Measurements from ENCODE around the gene INTS7.

INTS7 gene

DNA sequence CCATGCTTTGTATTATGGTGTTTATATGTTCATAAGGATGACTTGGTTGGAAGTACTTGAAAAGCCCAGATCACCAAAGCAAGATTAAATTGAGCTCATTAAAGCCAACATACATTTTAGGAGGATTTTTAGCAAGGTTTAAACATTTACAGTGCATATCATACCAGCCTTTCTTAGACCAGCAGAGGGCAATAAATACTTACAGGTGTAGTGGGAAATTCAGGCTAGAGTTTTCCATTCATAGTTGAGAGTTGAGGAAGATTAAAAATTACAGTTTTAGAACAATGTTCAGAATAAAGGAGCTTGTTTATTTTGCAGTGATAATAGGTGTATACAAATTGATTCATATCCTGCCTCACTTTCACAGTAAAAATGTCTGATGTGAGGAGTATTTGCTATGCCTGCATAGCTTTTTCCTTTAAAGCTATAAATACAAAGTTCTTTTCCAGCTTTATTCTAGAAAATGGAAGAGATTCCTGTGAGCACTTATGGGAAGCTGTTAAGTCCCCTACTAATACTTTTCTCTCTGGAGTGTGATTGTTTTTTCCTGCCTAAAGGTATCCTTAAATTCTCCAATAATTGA is 35.5 kb upstream of the INTS7 start:
- no peaks in the 10 kb centered on the region for H3K9me3 ChIP-seq (ENCODE audit: insufficient read depth, low read length)
- TF ChIP-seq, protein P1, sequence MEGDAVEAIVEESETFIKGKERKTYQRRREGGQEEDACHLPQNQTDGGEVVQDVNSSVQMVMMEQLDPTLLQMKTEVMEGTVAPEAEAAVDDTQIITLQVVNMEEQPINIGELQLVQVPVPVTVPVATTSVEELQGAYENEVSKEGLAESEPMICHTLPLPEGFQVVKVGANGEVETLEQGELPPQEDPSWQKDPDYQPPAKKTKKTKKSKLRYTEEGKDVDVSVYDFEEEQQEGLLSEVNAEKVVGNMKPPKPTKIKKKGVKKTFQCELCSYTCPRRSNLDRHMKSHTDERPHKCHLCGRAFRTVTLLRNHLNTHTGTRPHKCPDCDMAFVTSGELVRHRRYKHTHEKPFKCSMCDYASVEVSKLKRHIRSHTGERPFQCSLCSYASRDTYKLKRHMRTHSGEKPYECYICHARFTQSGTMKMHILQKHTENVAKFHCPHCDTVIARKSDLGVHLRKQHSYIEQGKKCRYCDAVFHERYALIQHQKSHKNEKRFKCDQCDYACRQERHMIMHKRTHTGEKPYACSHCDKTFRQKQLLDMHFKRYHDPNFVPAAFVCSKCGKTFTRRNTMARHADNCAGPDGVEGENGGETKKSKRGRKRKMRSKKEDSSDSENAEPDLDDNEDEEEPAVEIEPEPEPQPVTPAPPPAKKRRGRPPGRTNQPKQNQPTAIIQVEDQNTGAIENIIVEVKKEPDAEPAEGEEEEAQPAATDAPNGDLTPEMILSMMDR (IDR thresholded peaks at IDR 0.05; ENCODE audit: low read depth, low read length): peak; percentile 67
- TF ChIP-seq EZH2phosphoT487 (IDR thresholded peaks at IDR 0.05; ENCODE audit: low read depth): no peak
- H3K36me3 ChIP-seq (replicated peaks; ENCODE audit: low read depth, low read length): peaks cover 74% of the 10 kb centered on the region
- H3K4me1 ChIP-seq (ENCODE audit: low read length): no peaks in the 10 kb centered on the region
- H2AFZ ChIP-seq (ENCODE audit: low read depth, low read length): no peak overlapping the region
- no peak overlapping the region for H3K9ac ChIP-seq (ENCODE audit: low read length)
- H3K27ac ChIP-seq (ENCODE audit: low read length): no peak overlapping the region
- no peaks in the 10 kb centered on the region for H3K79me2 ChIP-seq (ENCODE audit: low read length)
- no peak overlapping the region for H3K4me3 ChIP-seq (ENCODE audit: low read length)
- H3K27me3 ChIP-seq (ENCODE audit: low read depth, low read length): no peaks in the 10 kb centered on the region
- no peaks in the 10 kb centered on the region for H4K20me1 ChIP-seq (ENCODE audit: insufficient read depth, low read length)
- H3K4me2 ChIP-seq (ENCODE audit: low read length): no peak overlapping the region

DNA sequence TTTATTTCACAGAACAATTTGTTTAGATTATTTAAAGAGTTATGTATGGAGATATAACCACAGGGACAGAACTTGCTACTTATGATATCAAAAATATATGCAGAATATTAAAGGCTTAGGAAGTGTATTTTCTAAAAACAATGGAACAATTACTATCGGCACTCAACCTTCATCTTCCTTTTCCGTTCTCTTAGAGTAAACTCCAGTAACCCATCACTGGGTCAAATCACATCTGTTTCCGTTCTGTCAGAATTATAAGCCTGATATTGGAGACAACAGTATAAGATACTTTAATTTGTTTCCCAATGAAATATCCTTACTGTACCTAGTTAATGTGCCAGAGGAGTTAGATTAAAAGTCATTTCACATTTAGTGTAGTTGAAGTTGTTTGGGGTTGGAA is 32.4 kb upstream of the INTS7 start:
- Histone ChIP-seq H3K27ac (ENCODE audit: low read length) (no peak overlapping the region), H3K9me3 (ENCODE audit: insufficient read depth, low read length) (no peaks in the 10 kb centered on the region), H3K4me1 (ENCODE audit: low read length) (no peaks in the 10 kb centered on the region), H3K9ac (ENCODE audit: low read length) (no peak overlapping the region), H4K20me1 (ENCODE audit: insufficient read depth, low read length) (no peaks in the 10 kb centered on the region), H3K4me2 (ENCODE audit: low read length) (no peak overlapping the region), H3K36me3 (replicated peaks; ENCODE audit: low read depth, low read length) (peaks cover 70% of the 10 kb centered on the region), H3K27me3 (ENCODE audit: low read depth, low read length) (no peaks in the 10 kb centered on the region), H3K4me3 (ENCODE audit: low read length) (no peak overlapping the region), H2AFZ (ENCODE audit: low read depth, low read length) (no peak overlapping the region), H3K79me2 (ENCODE audit: low read length) (no peaks in the 10 kb centered on the region)
- no peak for TF ChIP-seq EZH2phosphoT487 (IDR thresholded peaks at IDR 0.05; ENCODE audit: low read depth)
- TF ChIP-seq, protein P1 (IDR thresholded peaks at IDR 0.05; ENCODE audit: low read depth, low read length): no peak

DNA sequence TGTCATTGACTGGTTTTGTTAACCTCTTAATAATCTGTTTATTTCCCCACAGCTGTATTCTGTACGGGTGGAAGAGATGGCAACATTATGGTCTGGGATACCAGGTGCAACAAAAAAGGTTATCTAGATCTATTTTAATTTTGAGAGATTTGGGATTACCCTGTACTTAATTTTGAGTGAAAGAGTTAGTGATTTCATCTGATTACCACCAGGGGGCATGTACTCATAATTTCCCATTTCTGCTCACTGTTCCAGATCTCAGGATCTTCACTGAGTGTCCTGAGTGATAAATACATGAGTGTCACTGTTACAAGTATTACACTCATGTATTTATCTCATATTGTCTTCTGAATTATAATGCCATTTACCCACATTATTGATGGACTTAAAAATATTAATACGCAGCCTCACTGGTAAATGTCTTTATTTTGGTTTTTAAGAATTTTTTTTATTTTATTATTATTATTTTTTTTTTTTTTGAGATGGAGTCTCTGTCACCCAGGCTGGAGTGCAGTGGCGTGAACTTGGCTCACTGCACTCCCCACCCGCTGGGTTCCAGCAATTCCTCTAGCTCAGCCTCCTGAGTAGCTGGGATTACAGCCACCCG is 27.6 kb upstream of the INTS7 start:
- TF ChIP-seq, protein P1 (IDR thresholded peaks at IDR 0.05; ENCODE audit: low read depth, low read length): peak; percentile 81
- no peak for TF ChIP-seq EZH2phosphoT487 (IDR thresholded peaks at IDR 0.05; ENCODE audit: low read depth)
- no peaks in the 10 kb centered on the region for H3K4me1 ChIP-seq (ENCODE audit: low read length)
- H3K9ac ChIP-seq (ENCODE audit: low read length): no peak overlapping the region
- H3K9me3 ChIP-seq (ENCODE audit: insufficient read depth, low read length): no peaks in the 10 kb centered on the region
- no peaks in the 10 kb centered on the region for H3K27me3 ChIP-seq (ENCODE audit: low read depth, low read length)
- no peaks in the 10 kb centered on the region for H3K79me2 ChIP-seq (ENCODE audit: low read length)
- no peak overlapping the region for H3K27ac ChIP-seq (ENCODE audit: low read length)
- peaks cover 31% of the 10 kb centered on the region for H3K36me3 ChIP-seq (replicated peaks; ENCODE audit: low read depth, low read length)
- H2AFZ ChIP-seq (ENCODE audit: low read depth, low read length): no peak overlapping the region
- no peak overlapping the region for H3K4me2 ChIP-seq (ENCODE audit: low read length)
- H3K4me3 ChIP-seq (ENCODE audit: low read length): no peak overlapping the region
- H4K20me1 ChIP-seq (ENCODE audit: insufficient read depth, low read length): no peaks in the 10 kb centered on the region; the same call in 1 of the 2 replicates

DNA sequence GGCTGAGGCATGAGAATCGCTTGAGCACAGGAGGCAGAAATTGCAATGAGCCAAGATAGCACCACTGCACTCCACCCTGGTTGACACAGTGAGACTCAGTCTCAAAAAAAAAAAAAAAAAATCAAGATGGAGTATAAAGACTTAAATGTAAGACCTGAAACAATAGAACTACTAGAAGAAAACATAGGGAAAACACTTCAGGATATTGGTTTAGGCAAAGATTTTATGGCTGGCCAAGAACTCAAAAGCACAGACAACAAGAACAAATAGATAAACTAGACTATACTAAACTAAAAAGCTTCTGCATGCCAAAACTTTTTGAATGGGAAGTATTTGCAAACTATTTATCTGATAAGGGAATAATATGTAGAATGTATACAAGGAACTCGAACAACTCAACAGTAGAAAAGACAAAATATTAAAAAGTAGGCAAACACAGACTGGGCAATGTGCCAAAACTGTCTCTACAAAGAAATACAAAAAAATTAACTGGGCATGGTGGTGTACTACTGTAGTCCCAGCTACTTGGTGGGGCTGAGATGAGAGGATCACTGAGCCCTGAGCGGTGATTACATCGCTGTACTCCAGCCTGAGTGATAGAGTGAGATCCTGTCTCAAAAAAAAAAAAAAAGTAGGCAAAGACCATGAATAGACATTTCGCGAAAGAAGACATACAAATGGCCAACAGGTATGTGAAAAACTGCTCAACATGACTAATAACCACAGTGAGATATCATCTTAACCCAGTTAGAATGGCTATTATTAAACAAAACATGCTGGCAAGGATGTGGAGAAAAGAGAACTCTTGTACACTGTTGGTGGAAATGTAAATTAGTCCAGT is 25.5 kb upstream of the INTS7 start:
- H3K9ac ChIP-seq (ENCODE audit: low read length): no peak overlapping the region
- no peaks in the 10 kb centered on the region; the same call in 1 of the 2 replicates for H4K20me1 ChIP-seq (ENCODE audit: insufficient read depth, low read length)
- peaks cover 5% of the 10 kb centered on the region; the same call in 1 of the 2 replicates for H3K9me3 ChIP-seq (ENCODE audit: insufficient read depth, low read length)
- no peaks in the 10 kb centered on the region for H3K4me1 ChIP-seq (ENCODE audit: low read length)
- H2AFZ ChIP-seq (ENCODE audit: low read depth, low read length): no peak overlapping the region
- TF ChIP-seq EZH2phosphoT487 (IDR thresholded peaks at IDR 0.05; ENCODE audit: low read depth): no peak
- TF ChIP-seq, protein P1 (IDR thresholded peaks at IDR 0.05; ENCODE audit: low read depth, low read length): no peak
- H3K4me3 ChIP-seq (ENCODE audit: low read length): no peak overlapping the region
- H3K27ac ChIP-seq (ENCODE audit: low read length): no peak overlapping the region
- no peaks in the 10 kb centered on the region for H3K79me2 ChIP-seq (ENCODE audit: low read length)
- H3K4me2 ChIP-seq (ENCODE audit: low read length): no peak overlapping the region
- peaks cover 36% of the 10 kb centered on the region for H3K36me3 ChIP-seq (replicated peaks; ENCODE audit: low read depth, low read length)
- H3K27me3 ChIP-seq (ENCODE audit: low read depth, low read length): no peaks in the 10 kb centered on the region

Data from OCI-LY3 (cell line).